Testis (tissue), 2 donors: ENCODE measurements around the gene MYO1D.

Source experiments
- CTCF ChIP-seq, 3 experiments: fragments of 450-650 bp in 2 of 3; fragments of 200-600 bp in 1 of 3; sonication (generic) in 1 of 3; IDR thresholded peaks; one replicate each; pipeline ENCODE4 v1.5.1; 2016 to 2019; ENCODE audit warnings: antibody characterized with exemption in 3 of 3, mild to moderate bottlenecking in 2 of 3, moderate library complexity in 1 of 3
- POLR2A ChIP-seq: fragments of 450-650 bp; IDR thresholded peaks from one replicate; pipeline ENCODE4 v1.6.1; 2017; ENCODE audit warnings: antibody characterized with exemption, mild to moderate bottlenecking, moderate library complexity

DNA sequence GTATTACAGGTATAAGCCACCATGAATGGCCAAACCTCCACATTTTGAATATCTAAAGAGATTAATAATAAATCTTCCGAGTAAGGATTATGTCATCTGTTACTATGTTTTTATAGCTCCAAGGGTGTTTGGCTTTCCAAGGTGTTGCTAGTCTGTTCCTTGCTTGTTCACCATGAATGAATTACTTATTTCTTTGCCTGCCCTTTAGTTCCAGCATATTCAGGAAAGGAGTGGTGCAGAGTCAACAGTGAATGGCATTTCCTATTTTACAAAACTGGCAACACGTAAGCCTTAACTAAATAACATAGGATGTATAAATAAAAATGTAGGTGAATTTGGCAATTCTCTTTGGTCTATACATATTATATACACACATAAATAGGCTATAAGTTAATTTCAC, 70.3 kb downstream of the MYO1D start:
- no peak for TF ChIP-seq CTCF (IDR thresholded peaks at IDR 0.05)
- TF ChIP-seq POLR2A = no peak
